K562 (cell line): ENCODE results near the gene RNF141. TPM values are rescaled to one million over a fixed set of nuclear protein-coding genes. Genes with fewer than 3 reads are reported as not detected.

Source experiments
- THRAP3 ChIP-seq: fragments of 450-650 bp; IDR thresholded peaks from 2 replicates; pipeline ENCODE4 v1.6.1; 2016; ENCODE audit warnings: mild to moderate bottlenecking, inconsistent platforms, borderline replicate concordance
- TSHZ1 ChIP-seq: fragments of 250-450 bp; sonication (Bioruptor Pico); IDR thresholded peaks from 2 replicates; pipeline ENCODE4 v1.4.0; 2020; ENCODE audit warnings: mild to moderate bottlenecking, moderate library complexity
- ZNF253 ChIP-seq: fragments of 250-450 bp; sonication (Bioruptor Pico); conservative IDR thresholded peaks from 2 replicates; pipeline ENCODE4 v1.6.1; 2021; ENCODE audit warnings: mild to moderate bottlenecking
- ZNF609 ChIP-seq: sonication (generic); formaldehyde crosslinking; IDR thresholded peaks from 2 replicates; pipeline ENCODE4 v1.8.1; 2023; ENCODE audit warnings: missing genetic modification reagents, mild to moderate bottlenecking, borderline replicate concordance
- polyA plus RNA-seq, 8 experiments: library from polyadenylated mRNA; depleted of rRNA in 4 of 8; stranded (reverse) in 5 of 8; unstranded in 3 of 8; fragments of >200 nt; fragmentation: Nextera tagmentation in 2 of 8; fragmentation: Illumina TruSeq in 1 of 8; extraction: Ambion mirVana in 2 of 8; extraction: Trizol in 1 of 8; gene quantifications; 2 replicates each; pipeline versions ENCODE4 v1.2.1 to v1.2.3, GENCODE V29; 2011 to 2014; ENCODE audit warnings: inconsistent platforms in 1 of 8, missing spikeins in 1 of 8
- total RNA-seq, 7 experiments: library from RNA; depleted of rRNA in 6 of 7; stranded (reverse); fragments of >200 nt in 6 of 7; fragmentation: Illumina TruSeq in 2 of 7; extraction: Trizol in 2 of 7; gene quantifications; 2 replicates each; pipeline versions ENCODE4 v1.2.1 to v1.2.3, GENCODE V29; 2011 to 2021; ENCODE audit warnings: low replicate concordance in 1 of 7

RNF141 gene
- total and polyA plus RNA-seq, 9 of the 15 experiments (the other 6 are each of a cell fraction or from before 2014, with no cell fraction given), result 9.7 to 51.9 (median 18.9) TPM

- TF ChIP-seq ZNF609 (CRISPR knock-in tag) (no peak), TSHZ1 (no peak), THRAP3 (no peak), ZNF253 (CRISPR knock-in tag) (no peak)
These were observed 6.7 kb downstream of the RNF141 start (continued) for GRCh38 chr11:10534316-10534715.
